Keratinocyte (primary cell): ENCODE results near the gene RGCC. TPM values are rescaled to one million over a fixed set of nuclear protein-coding genes. Genes with fewer than 3 reads are reported as not detected.

Experiments
- DNase-seq: peaks from one replicate; pipeline ENCODE4 v3.0.0-alpha.2; 2011; ENCODE audit warnings: low read depth, missing footprints, low spot score
- FAIRE-seq: peaks from 2 replicates; lab custom pipeline; 2011; peaks lifted over from hg19 to GRCh38; lab: Jason Lieb, UNC
- H2AFZ ChIP-seq: 2 replicates; pipeline ENCODE4 v1.6.0; 2012; ENCODE audit warnings: low read length, control low read depth, inconsistent platforms; ENCODE audit not compliant: control insufficient read depth
- H3K27ac ChIP-seq: 2 replicates; pipeline ENCODE4 v1.5.1; 2011; ENCODE audit warnings: low read length; ENCODE audit not compliant: control insufficient read depth, insufficient read depth
- H3K27me3 ChIP-seq: 3 replicates; pipeline ENCODE4 v1.6.0; 2011; ENCODE audit warnings: low read length; ENCODE audit not compliant: control insufficient read depth, insufficient read depth; ENCODE audit errors: extremely low read depth
- H3K36me3 ChIP-seq, 2 experiments: 2 replicates in 1 of 2; 3 replicates in 1 of 2; pipeline ENCODE4 v1.5.1; 2011; ENCODE audit warnings: low read length in 2 of 2, mild to moderate bottlenecking in 1 of 2; ENCODE audit not compliant: control insufficient read depth in 2 of 2, insufficient read depth in 2 of 2; ENCODE audit errors: extremely low read depth in 1 of 2
- H3K4me1 ChIP-seq: 3 replicates; pipeline ENCODE4 v1.5.1; 2011; ENCODE audit warnings: low read length; ENCODE audit not compliant: control insufficient read depth, insufficient read depth; ENCODE audit errors: extremely low read depth
- H3K4me2 ChIP-seq: 3 replicates; pipeline ENCODE4 v1.6.0; 2011; ENCODE audit warnings: low read depth, low read length; ENCODE audit not compliant: control insufficient read depth, insufficient read depth; ENCODE audit errors: extremely low read depth
- H3K4me3 ChIP-seq, 3 experiments: fragments of 200-600 bp in 1 of 3; sonication (generic) in 1 of 3; 2 replicates in 2 of 3; 3 replicates in 1 of 3; pipeline ENCODE4 v1.5.1; 2011 to 2016; ENCODE audit warnings: low read length in 3 of 3, mild to moderate bottlenecking in 3 of 3, control low read depth in 2 of 3, inconsistent platforms in 1 of 3, low read depth in 1 of 3, mixed read lengths in 1 of 3, mixed run types in 1 of 3, moderate library complexity in 1 of 3; ENCODE audit not compliant: control insufficient read depth in 2 of 3, insufficient read depth in 2 of 3; ENCODE audit errors: extremely low read depth in 1 of 3
- H3K79me2 ChIP-seq: 2 replicates; pipeline ENCODE4 v1.6.0; 2012; ENCODE audit warnings: low read length; ENCODE audit not compliant: control insufficient read depth, insufficient read depth
- H3K9ac ChIP-seq: 3 replicates; pipeline ENCODE4 v1.6.0; 2011; ENCODE audit warnings: low read length; ENCODE audit not compliant: control insufficient read depth, insufficient read depth; ENCODE audit errors: extremely low read depth
- H3K9me1 ChIP-seq: 3 replicates; pipeline ENCODE4 v1.6.0; 2011; ENCODE audit warnings: low read length; ENCODE audit not compliant: control insufficient read depth, insufficient read depth; ENCODE audit errors: extremely low read depth
- H3K9me3 ChIP-seq: 2 replicates; pipeline ENCODE4 v1.5.1; 2012; ENCODE audit warnings: low read depth, low read length; ENCODE audit not compliant: control insufficient read depth
- H4K20me1 ChIP-seq: 3 replicates; pipeline ENCODE4 v1.6.0; 2011; ENCODE audit warnings: low read length; ENCODE audit not compliant: control insufficient read depth, insufficient read depth; ENCODE audit errors: extremely low read depth
- EZH2 ChIP-seq: IDR thresholded peaks from one replicate; pipeline ENCODE4 v1.6.1; 2012; ENCODE audit warnings: inconsistent platforms, mild to moderate bottlenecking, low read length, moderate library complexity
- dilution Hi-C: fragments of 300-500 bp; cut with MboI; formaldehyde crosslinking; loops from one replicate; pipeline ENCODE4 v1.7.0; 2020; ENCODE audit warnings: low sequenced_read_pairs; ENCODE audit not compliant: extremely low pct_ligation_motif_present
- polyA plus RNA-seq, 5 experiments: library from polyadenylated mRNA; depleted of rRNA in 3 of 5; stranded (reverse) in 3 of 5; stranded (forward) in 1 of 5; unstranded in 1 of 5; fragments of >200 nt; gene quantifications; 1 replicate in 1 of 5; 2 replicates in 3 of 5; 3 replicates in 1 of 5; pipeline versions ENCODE4 v1.2.1 to v1.2.3, GENCODE V29; 2011 to 2012; ENCODE audit warnings: missing spikeins in 2 of 5, low read depth in 1 of 5, low replicate concordance in 1 of 5
- TF ChIP-seq, protein P1 (sequence below), 3 experiments: IDR thresholded peaks in 1 of 3; conservative IDR thresholded peaks in 1 of 3; optimal IDR thresholded peaks in 1 of 3; 2 replicates in 2 of 3; 3 replicates in 1 of 3; pipeline versions ENCODE3 to v1.5.1; 2011; ENCODE audit warnings: low read length in 3 of 3, mild to moderate bottlenecking in 3 of 3, moderate library complexity in 2 of 3, control low read depth in 1 of 3, inconsistent platforms in 1 of 3; ENCODE audit not compliant: insufficient read depth in 2 of 3; ENCODE audit errors: extremely low read depth in 1 of 3

RGCC gene
- polyA plus RNA-seq, 1 donor (not counting 4 experiments of a cell fraction or from before 2014, with no cell fraction given) = 1.5 TPM

- no peak overlapping the region for H2AFZ ChIP-seq
- dilution Hi-C loops = no loop called here
- no peaks in the 10 kb centered on the region for H3K79me2 ChIP-seq
- no peak overlapping the region for H3K27ac ChIP-seq
- H4K20me1 ChIP-seq = no peaks in the 10 kb centered on the region
- H3K9me1 ChIP-seq = no peaks in the 10 kb centered on the region
- no peak overlapping the region for H3K4me3 ChIP-seq
- H3K9ac ChIP-seq = no peak overlapping the region
- H3K4me1 ChIP-seq = peaks cover 12% of the 10 kb centered on the region
- no peak for TF ChIP-seq EZH2
- TF ChIP-seq, protein P1, sequence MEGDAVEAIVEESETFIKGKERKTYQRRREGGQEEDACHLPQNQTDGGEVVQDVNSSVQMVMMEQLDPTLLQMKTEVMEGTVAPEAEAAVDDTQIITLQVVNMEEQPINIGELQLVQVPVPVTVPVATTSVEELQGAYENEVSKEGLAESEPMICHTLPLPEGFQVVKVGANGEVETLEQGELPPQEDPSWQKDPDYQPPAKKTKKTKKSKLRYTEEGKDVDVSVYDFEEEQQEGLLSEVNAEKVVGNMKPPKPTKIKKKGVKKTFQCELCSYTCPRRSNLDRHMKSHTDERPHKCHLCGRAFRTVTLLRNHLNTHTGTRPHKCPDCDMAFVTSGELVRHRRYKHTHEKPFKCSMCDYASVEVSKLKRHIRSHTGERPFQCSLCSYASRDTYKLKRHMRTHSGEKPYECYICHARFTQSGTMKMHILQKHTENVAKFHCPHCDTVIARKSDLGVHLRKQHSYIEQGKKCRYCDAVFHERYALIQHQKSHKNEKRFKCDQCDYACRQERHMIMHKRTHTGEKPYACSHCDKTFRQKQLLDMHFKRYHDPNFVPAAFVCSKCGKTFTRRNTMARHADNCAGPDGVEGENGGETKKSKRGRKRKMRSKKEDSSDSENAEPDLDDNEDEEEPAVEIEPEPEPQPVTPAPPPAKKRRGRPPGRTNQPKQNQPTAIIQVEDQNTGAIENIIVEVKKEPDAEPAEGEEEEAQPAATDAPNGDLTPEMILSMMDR (optimal IDR thresholded peaks at IDR 0.05 in 1 of 3, IDR thresholded peaks at IDR 0.05 in 1 of 3, conservative IDR thresholded peaks at IDR 0.05 in 1 of 3; ENCODE audit: extremely low read depth in 1 of 3, insufficient read depth in 2 of 3, low read length in 3 of 3) = no peak
- DNase-seq (no peak), FAIRE-seq (no peak)
- H3K9me3 ChIP-seq = no peaks in the 10 kb centered on the region
- no peaks in the 10 kb centered on the region for H3K36me3 ChIP-seq
- H3K27me3 ChIP-seq = peaks cover 2% of the 10 kb centered on the region
- H3K4me2 ChIP-seq = no peak overlapping the region
Observed at GRCh38 chr13:41497436-41497835, 40.1 kb downstream of the RGCC start.

GRCh38 chr13:41499452-41499851 is 42.1 kb downstream of the RGCC start:
- TF ChIP-seq, protein P1 (optimal IDR thresholded peaks at IDR 0.05 in 1 of 3, IDR thresholded peaks at IDR 0.05 in 1 of 3, conservative IDR thresholded peaks at IDR 0.05 in 1 of 3; ENCODE audit: extremely low read depth in 1 of 3, insufficient read depth in 2 of 3, low read length in 3 of 3) = no peak
- TF ChIP-seq EZH2 = no peak
- DNase-seq = no peak
- Histone ChIP-seq H3K4me3 (no peak overlapping the region), H3K36me3 (no peaks in the 10 kb centered on the region), H4K20me1 (no peaks in the 10 kb centered on the region), H2AFZ (no peak overlapping the region), H3K9me1 (no peaks in the 10 kb centered on the region), H3K9ac (no peak overlapping the region), H3K27me3 (peaks cover 2% of the 10 kb centered on the region), H3K4me2 (no peak overlapping the region), H3K9me3 (no peaks in the 10 kb centered on the region), H3K27ac (no peak overlapping the region), H3K4me1 (peaks cover 12% of the 10 kb centered on the region), H3K79me2 (no peaks in the 10 kb centered on the region)
- dilution Hi-C loops = no loop called here
- no peak for FAIRE-seq
